ELR (cell line): ENCODE results near the gene IRX1.

ENCODE experiments used
- DNase-seq: peaks from one replicate; pipeline ENCODE4 v3.0.0-alpha.2; 2015; ENCODE audit warnings: low read depth

Gene IRX1

DNA sequence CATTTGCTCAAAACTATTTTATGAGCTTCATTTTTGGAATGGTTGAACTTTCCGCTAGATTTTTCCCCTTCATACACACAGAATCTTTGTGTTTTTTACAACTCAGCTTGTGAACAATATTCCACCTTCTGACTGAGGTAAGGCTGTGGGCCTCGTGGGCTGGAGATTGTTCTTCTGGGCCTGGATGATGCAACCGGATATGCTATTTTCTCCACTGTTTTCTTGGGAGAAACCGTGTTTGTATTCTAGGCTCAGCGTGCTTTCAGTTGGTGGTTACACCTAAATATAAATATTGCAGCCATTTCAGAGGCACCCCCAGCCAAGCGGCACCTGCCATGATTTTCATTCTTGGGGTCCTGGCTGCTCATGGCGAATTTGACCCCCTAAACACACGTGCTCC is 55.2 kb downstream of the IRX1 start:
- no peak for DNase-seq
